K562 (cell line): Measurements from ENCODE around the gene UBE2D2. TPM values are rescaled to one million over a fixed set of nuclear protein-coding genes. Genes with fewer than 3 reads are reported as not detected.

ENCODE experiments used
- ATF7 ChIP-seq: fragments of 450-650 bp; IDR thresholded peaks from 2 replicates; pipeline ENCODE4 v1.7.1; 2014; ENCODE audit warnings: mild to moderate bottlenecking, moderate library complexity
- CCAR2 ChIP-seq: fragments of 200-400 bp; formaldehyde crosslinking; IDR thresholded peaks from 2 replicates; pipeline ENCODE4 v1.6.1; 2017; ENCODE audit warnings: mild to moderate bottlenecking, low read depth, low read length
- CXXC5 ChIP-seq: fragments of 250-450 bp; sonication (Bioruptor Pico); IDR thresholded peaks from 2 replicates; pipeline ENCODE4 v1.8.0; 2022; ENCODE audit warnings: inconsistent platforms, mild to moderate bottlenecking, moderate library complexity
- ERF ChIP-seq: fragments of 450-650 bp; formaldehyde crosslinking; IDR thresholded peaks from 2 replicates; pipeline ENCODE4 v1.4.0; 2020; ENCODE audit warnings: mild to moderate bottlenecking, mixed read lengths
- SAP30 ChIP-seq: fragments of 200-600 bp; sonication (generic); IDR thresholded peaks from 2 replicates; pipeline ENCODE4 v1.6.1; 2012; ENCODE audit warnings: borderline replicate concordance, low read depth, mild to moderate bottlenecking, moderate library complexity, low read length, control low read depth, inconsistent platforms; ENCODE audit not compliant: insufficient read depth, poor library complexity, severe bottlenecking
- SPI1 ChIP-seq: IDR thresholded peaks from 2 replicates; pipeline ENCODE4 v1.6.1; 2011; ENCODE audit warnings: low read depth, low read length, control low read depth, borderline replicate concordance
- SRF ChIP-seq, 2 experiments: fragments of 250-450, 450-650 bp in 1 of 2; sonication (Bioruptor Pico) in 1 of 2; sonication (generic) in 1 of 2; formaldehyde crosslinking; IDR thresholded peaks; 2 replicates each; pipeline versions ENCODE4 v1.5.0 to v1.5.1; 2020 to 2022; ENCODE audit warnings: mild to moderate bottlenecking in 1 of 2, missing genetic modification reagents in 1 of 2
- SRSF7 ChIP-seq: fragments of 200-400 bp; formaldehyde crosslinking; optimal IDR thresholded peaks from 2 replicates; pipeline ENCODE3; 2017; ENCODE audit warnings: mild to moderate bottlenecking, low read depth, low read length
- TARDBP ChIP-seq: fragments of 450-650 bp; IDR thresholded peaks from 2 replicates; pipeline ENCODE4 v1.6.1; 2016
- YY1 ChIP-seq, 3 experiments: IDR thresholded peaks; 2 replicates each; pipeline ENCODE4 v1.6.1; 2011; ENCODE audit warnings: low read length in 2 of 3, mild to moderate bottlenecking in 2 of 3, moderate library complexity in 2 of 3, borderline replicate concordance in 1 of 3, control low read depth in 1 of 3, low read depth in 1 of 3; ENCODE audit not compliant: insufficient read depth in 3 of 3, insufficient replicate concordance in 2 of 3, control insufficient read depth in 1 of 3, insufficient read length in 1 of 3; ENCODE audit errors: extremely low read depth in 1 of 3
- ZBTB7A ChIP-seq: IDR thresholded peaks from 2 replicates; pipeline ENCODE4 v1.6.1; 2011; ENCODE audit warnings: low read depth, mild to moderate bottlenecking, low read length, moderate library complexity, borderline replicate concordance; ENCODE audit not compliant: control insufficient read depth
- ZNF316 ChIP-seq: fragments of 450-650 bp; IDR thresholded peaks from 2 replicates; pipeline ENCODE4 v1.6.1; 2016
- polyA plus RNA-seq, 8 experiments: library from polyadenylated mRNA; depleted of rRNA in 4 of 8; stranded (reverse) in 5 of 8; unstranded in 3 of 8; fragments of >200 nt; fragmentation: Nextera tagmentation in 2 of 8; fragmentation: Illumina TruSeq in 1 of 8; extraction: Ambion mirVana in 2 of 8; extraction: Trizol in 1 of 8; gene quantifications; 2 replicates each; pipeline versions ENCODE4 v1.2.1 to v1.2.3, GENCODE V29; 2011 to 2014; ENCODE audit warnings: inconsistent platforms in 1 of 8, missing spikeins in 1 of 8
- total RNA-seq, 7 experiments: library from RNA; depleted of rRNA in 6 of 7; stranded (reverse); fragments of >200 nt in 6 of 7; fragmentation: Illumina TruSeq in 2 of 7; extraction: Trizol in 2 of 7; gene quantifications; 2 replicates each; pipeline versions ENCODE4 v1.2.1 to v1.2.3, GENCODE V29; 2011 to 2021; ENCODE audit warnings: low replicate concordance in 1 of 7
- TF ChIP-seq, protein P1 (sequence below): fragments of 250-450 bp; sonication (Bioruptor Pico); IDR thresholded peaks from 2 replicates; pipeline ENCODE4 v1.4.0; 2020; ENCODE audit warnings: mild to moderate bottlenecking
- TF ChIP-seq, protein P2 (sequence below), 2 experiments: fragments of 450-650 bp; formaldehyde crosslinking in 1 of 2; IDR thresholded peaks; 2 replicates each; pipeline versions ENCODE4 v1.4.0 to v1.6.1; 2014 to 2020; ENCODE audit warnings: mild to moderate bottlenecking in 2 of 2, borderline replicate concordance in 1 of 2, low read depth in 1 of 2
- TF ChIP-seq, protein P3 (sequence below): sonication (generic); formaldehyde crosslinking; IDR thresholded peaks from 2 replicates; pipeline ENCODE4 v1.8.0; 2022; ENCODE audit warnings: missing genetic modification reagents, mild to moderate bottlenecking, moderate library complexity, borderline replicate concordance

Gene UBE2D2
- total and polyA plus RNA-seq, 9 of the 15 experiments (the other 6 are each of a cell fraction or from before 2014, with no cell fraction given), result 53.6 to 198 (median 122) TPM

DNA sequence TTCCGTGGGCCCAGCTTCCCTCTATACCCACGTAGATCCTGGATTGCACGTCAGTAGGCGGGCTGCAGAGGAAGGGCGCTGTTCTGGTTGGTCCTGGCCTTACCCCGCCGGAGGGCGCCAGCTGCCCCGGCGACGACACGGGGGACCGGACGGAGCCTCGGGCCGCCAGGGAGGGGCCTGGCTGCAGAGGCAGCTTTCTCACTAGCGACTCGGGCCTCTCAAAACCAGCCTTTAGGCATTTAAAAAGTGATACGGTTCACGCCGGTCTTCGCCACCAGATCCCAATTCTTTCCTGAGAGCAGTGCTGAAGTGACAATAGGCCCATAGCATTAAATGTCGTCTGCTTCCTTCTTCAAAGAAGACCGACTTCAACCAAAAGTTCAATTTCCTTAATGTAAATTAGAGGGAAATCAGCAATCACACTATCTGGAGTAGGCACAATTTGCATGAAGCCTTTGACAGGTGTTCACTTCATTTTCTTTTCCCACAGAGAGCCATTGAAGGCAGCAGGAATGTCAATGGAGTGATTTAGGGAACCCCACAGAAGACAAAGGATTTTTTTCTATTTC is 17.6 kb upstream of the UBE2D2 start (continued):
- TF ChIP-seq, protein P1, sequence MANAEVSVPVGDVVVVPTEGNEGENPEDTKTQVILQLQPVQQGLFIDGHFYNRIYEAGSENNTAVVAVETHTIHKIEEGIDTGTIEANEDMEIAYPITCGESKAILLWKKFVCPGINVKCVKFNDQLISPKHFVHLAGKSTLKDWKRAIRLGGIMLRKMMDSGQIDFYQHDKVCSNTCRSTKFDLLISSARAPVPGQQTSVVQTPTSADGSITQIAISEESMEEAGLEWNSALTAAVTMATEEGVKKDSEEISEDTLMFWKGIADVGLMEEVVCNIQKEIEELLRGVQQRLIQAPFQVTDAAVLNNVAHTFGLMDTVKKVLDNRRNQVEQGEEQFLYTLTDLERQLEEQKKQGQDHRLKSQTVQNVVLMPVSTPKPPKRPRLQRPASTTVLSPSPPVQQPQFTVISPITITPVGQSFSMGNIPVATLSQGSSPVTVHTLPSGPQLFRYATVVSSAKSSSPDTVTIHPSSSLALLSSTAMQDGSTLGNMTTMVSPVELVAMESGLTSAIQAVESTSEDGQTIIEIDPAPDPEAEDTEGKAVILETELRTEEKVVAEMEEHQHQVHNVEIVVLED (CRISPR knock-in tag), result peak; percentile 25; the same call in 1 of the 2 replicates
- TF ChIP-seq CXXC5 (CRISPR knock-in tag) (peak; percentile 70), SAP30 (no peak), SRF (CRISPR knock-in tag; IDR thresholded peaks at IDR 0.05) (peak in 1 of 2 experiments; percentile 76; a peak in 1 of 4 replicates), CCAR2 (no peak), ERF (no peak), ZNF316 (no peak), TARDBP (peak; percentile 45; the same call in 1 of the 2 replicates), SPI1 (no peak), ATF7 (0 out of 2 replicates have a peak, but pooled peaks have one; percentile 19), YY1 (IDR thresholded peaks at IDR 0.05; ENCODE audit: borderline replicate concordance in 1 of 3, control insufficient read depth in 1 of 3, extremely low read depth in 1 of 3, insufficient read depth in 3 of 3, insufficient read length in 1 of 3, insufficient replicate concordance in 2 of 3, low read depth in 1 of 3, low read length in 2 of 3) (peak in 1 of 3 experiments; percentile 34), SRSF7 (no peak), ZBTB7A (peak; percentile 46; the same call in 1 of the 2 replicates)
- TF ChIP-seq, protein P2, sequence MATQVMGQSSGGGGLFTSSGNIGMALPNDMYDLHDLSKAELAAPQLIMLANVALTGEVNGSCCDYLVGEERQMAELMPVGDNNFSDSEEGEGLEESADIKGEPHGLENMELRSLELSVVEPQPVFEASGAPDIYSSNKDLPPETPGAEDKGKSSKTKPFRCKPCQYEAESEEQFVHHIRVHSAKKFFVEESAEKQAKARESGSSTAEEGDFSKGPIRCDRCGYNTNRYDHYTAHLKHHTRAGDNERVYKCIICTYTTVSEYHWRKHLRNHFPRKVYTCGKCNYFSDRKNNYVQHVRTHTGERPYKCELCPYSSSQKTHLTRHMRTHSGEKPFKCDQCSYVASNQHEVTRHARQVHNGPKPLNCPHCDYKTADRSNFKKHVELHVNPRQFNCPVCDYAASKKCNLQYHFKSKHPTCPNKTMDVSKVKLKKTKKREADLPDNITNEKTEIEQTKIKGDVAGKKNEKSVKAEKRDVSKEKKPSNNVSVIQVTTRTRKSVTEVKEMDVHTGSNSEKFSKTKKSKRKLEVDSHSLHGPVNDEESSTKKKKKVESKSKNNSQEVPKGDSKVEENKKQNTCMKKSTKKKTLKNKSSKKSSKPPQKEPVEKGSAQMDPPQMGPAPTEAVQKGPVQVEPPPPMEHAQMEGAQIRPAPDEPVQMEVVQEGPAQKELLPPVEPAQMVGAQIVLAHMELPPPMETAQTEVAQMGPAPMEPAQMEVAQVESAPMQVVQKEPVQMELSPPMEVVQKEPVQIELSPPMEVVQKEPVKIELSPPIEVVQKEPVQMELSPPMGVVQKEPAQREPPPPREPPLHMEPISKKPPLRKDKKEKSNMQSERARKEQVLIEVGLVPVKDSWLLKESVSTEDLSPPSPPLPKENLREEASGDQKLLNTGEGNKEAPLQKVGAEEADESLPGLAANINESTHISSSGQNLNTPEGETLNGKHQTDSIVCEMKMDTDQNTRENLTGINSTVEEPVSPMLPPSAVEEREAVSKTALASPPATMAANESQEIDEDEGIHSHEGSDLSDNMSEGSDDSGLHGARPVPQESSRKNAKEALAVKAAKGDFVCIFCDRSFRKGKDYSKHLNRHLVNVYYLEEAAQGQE (IDR thresholded peaks at IDR 0.05; ENCODE audit: borderline replicate concordance), result peak; percentile 32; the same call in 1 of the 2 replicates
- TF ChIP-seq, protein P2 (CRISPR knock-in tag; IDR thresholded peaks at IDR 0.05; ENCODE audit: low read depth), result no peak
- TF ChIP-seq, protein P3, sequence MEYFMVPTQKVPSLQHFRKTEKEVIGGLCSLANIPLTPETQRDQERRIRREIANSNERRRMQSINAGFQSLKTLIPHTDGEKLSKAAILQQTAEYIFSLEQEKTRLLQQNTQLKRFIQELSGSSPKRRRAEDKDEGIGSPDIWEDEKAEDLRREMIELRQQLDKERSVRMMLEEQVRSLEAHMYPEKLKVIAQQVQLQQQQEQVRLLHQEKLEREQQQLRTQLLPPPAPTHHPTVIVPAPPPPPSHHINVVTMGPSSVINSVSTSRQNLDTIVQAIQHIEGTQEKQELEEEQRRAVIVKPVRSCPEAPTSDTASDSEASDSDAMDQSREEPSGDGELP (CRISPR knock-in tag), result peak; percentile 81; the same call in 1 of the 2 replicates
